SK-N-SH (cell line): ENCODE data around the gene RRBP1. TPM values are rescaled to one million over a fixed set of nuclear protein-coding genes. Genes with fewer than 3 reads are reported as not detected.

ENCODE experiments used
- CTCF ChIA-PET: fragments of 300-600, 350-600 bp; formaldehyde crosslinking; extraction: SDS; loops from one replicate; lab custom pipeline; 2021; lab: Yijun Ruan, JAX
- POLR2A ChIA-PET: fragments of 350-600 bp; sonication (Branson Sonifier 250); formaldehyde crosslinking; extraction: SDS; loops from one replicate; lab custom pipeline; 2020; ENCODE audit warnings: antibody characterized with exemption, inconsistent platforms; lab: Yijun Ruan, JAX
- DNase-seq: peaks from one replicate; pipeline ENCODE4 v3.0.0; 2012
- H2AFZ ChIP-seq: fragments of 200-600 bp; sonication (generic); 2 replicates; pipeline ENCODE4 v1.8.1; 2016; ENCODE audit warnings: antibody characterized with exemption, mild to moderate bottlenecking, low read depth
- H3F3A ChIP-seq: fragments of 200-600 bp; sonication (generic); replicated peaks from 2 replicates; pipeline ENCODE3; 2016; ENCODE audit warnings: antibody characterized with exemption, mild to moderate bottlenecking; ENCODE audit not compliant: insufficient read depth
- H3K27ac ChIP-seq, 2 experiments: fragments of 200-500 bp in 1 of 2; fragments of 200-600 bp in 1 of 2; sonication (Bioruptor generic) in 1 of 2; sonication (generic), shearing (Covaris generic) in 1 of 2; 2 replicates each; pipeline versions ENCODE4 v1.5.1 to v1.6.1; 2014 to 2016; ENCODE audit warnings: low read depth in 2 of 2, inconsistent platforms in 1 of 2, low read length in 1 of 2, mild to moderate bottlenecking in 1 of 2, mixed read lengths in 1 of 2
- H3K27me3 ChIP-seq: fragments of 200-600 bp; sonication (generic), shearing (Covaris generic); 2 replicates; pipeline ENCODE4 v1.6.1; 2016; ENCODE audit warnings: mixed run types; ENCODE audit not compliant: insufficient read depth
- H3K36me3 ChIP-seq, 2 experiments: fragments of 200-500 bp in 1 of 2; fragments of 200-600 bp in 1 of 2; sonication (Bioruptor generic) in 1 of 2; sonication (generic) in 1 of 2; replicated peaks in 1 of 2; 2 replicates each; pipeline versions ENCODE3 to v1.5.1; 2014 to 2016; ENCODE audit warnings: low read length in 1 of 2, mild to moderate bottlenecking in 1 of 2; ENCODE audit not compliant: insufficient read depth in 2 of 2, control insufficient read depth in 1 of 2
- H3K4me1 ChIP-seq, 2 experiments: fragments of 200-500 bp in 1 of 2; fragments of 200-600 bp in 1 of 2; sonication (Bioruptor generic) in 1 of 2; sonication (generic), shearing (Covaris generic) in 1 of 2; 2 replicates each; pipeline versions ENCODE4 v1.5.1 to v1.6.1; 2014 to 2016; ENCODE audit warnings: low read depth in 1 of 2, low read length in 1 of 2, mixed run types in 1 of 2; ENCODE audit not compliant: insufficient read depth in 2 of 2, control insufficient read depth in 1 of 2
- H3K4me2 ChIP-seq: fragments of 200-600 bp; sonication (generic), shearing (Covaris generic); 2 replicates; pipeline ENCODE4 v1.6.1; 2017; ENCODE audit warnings: mixed run types
- H3K4me3 ChIP-seq, 2 experiments: fragments of 200-500 bp in 1 of 2; fragments of 200-600 bp in 1 of 2; sonication (Bioruptor generic) in 1 of 2; sonication (generic), shearing (Covaris generic) in 1 of 2; 2 replicates each; pipeline versions ENCODE4 v1.5.1 to v1.8.1; 2014 to 2016; ENCODE audit warnings: low read depth in 2 of 2, inconsistent platforms in 1 of 2, low read length in 1 of 2, mild to moderate bottlenecking in 1 of 2, mixed read lengths in 1 of 2, moderate library complexity in 1 of 2
- H3K79me2 ChIP-seq: fragments of 200-600 bp; sonication (generic); 2 replicates; pipeline ENCODE4 v1.8.1; 2017; ENCODE audit warnings: mild to moderate bottlenecking; ENCODE audit not compliant: insufficient read depth
- H3K9ac ChIP-seq: fragments of 200-600 bp; sonication (generic); 2 replicates; pipeline ENCODE4 v1.6.1; 2017; ENCODE audit warnings: mixed run types
- H3K9me2 ChIP-seq: fragments of 200-600 bp; sonication (generic); 2 replicates; pipeline ENCODE4 v1.6.1; 2017; ENCODE audit warnings: mixed run types
- H3K9me3 ChIP-seq: fragments of 200-600 bp; sonication (generic); 2 replicates; pipeline ENCODE4 v1.6.1; 2017; ENCODE audit warnings: mixed run types, mild to moderate bottlenecking, moderate library complexity
- H4K20me1 ChIP-seq: fragments of 200-600 bp; sonication (generic); 2 replicates; pipeline ENCODE4 v1.6.1; 2017; ENCODE audit warnings: mild to moderate bottlenecking, mixed run types; ENCODE audit not compliant: insufficient read depth
- ELF1 ChIP-seq: IDR thresholded peaks from 2 replicates; pipeline ENCODE4 v1.4.0; 2012
- EP300 ChIP-seq, 2 experiments: IDR thresholded peaks; 2 replicates each; pipeline versions ENCODE4 v1.4.0 to v1.6.1; 2012; ENCODE audit warnings: borderline replicate concordance in 1 of 2, low read depth in 1 of 2, low read length in 1 of 2
- EZH2phosphoT487 ChIP-seq: fragments of 200-600 bp; sonication (generic); IDR thresholded peaks from 2 replicates; pipeline ENCODE4 v1.6.1; 2017; ENCODE audit warnings: low read depth, mixed run types, mild to moderate bottlenecking, antibody characterized with exemption, moderate library complexity, borderline replicate concordance
- FOSL2 ChIP-seq: IDR thresholded peaks from 2 replicates; pipeline ENCODE4 v1.4.0; 2012; ENCODE audit warnings: low read depth, mild to moderate bottlenecking, moderate library complexity, borderline replicate concordance
- GABPA ChIP-seq: IDR thresholded peaks from 2 replicates; pipeline ENCODE4 v1.4.0; 2012; ENCODE audit warnings: low read depth, mild to moderate bottlenecking
- JUND ChIP-seq: IDR thresholded peaks from 2 replicates; pipeline ENCODE4 v1.4.0; 2012
- NRF1 ChIP-seq: IDR thresholded peaks from 2 replicates; pipeline ENCODE4 v1.6.1; 2012; ENCODE audit warnings: low read depth, mild to moderate bottlenecking, low read length
- RAD21 ChIP-seq: IDR thresholded peaks from 2 replicates; pipeline ENCODE4 v1.6.1; 2012; ENCODE audit warnings: mild to moderate bottlenecking, low read length
- RXRA ChIP-seq: IDR thresholded peaks from 2 replicates; pipeline ENCODE4 v1.4.0; 2012; ENCODE audit warnings: low read depth, mild to moderate bottlenecking, borderline replicate concordance
- SMC3 ChIP-seq: IDR thresholded peaks from 2 replicates; pipeline ENCODE4 v1.6.1; 2012; ENCODE audit warnings: low read depth, low read length, improper control_type of control experiment
- TCF12 ChIP-seq: IDR thresholded peaks from 2 replicates; pipeline ENCODE4 v1.4.0; 2012
- YY1 ChIP-seq: IDR thresholded peaks from 2 replicates; pipeline ENCODE4 v1.4.0; 2012; ENCODE audit warnings: low read depth, mild to moderate bottlenecking
- WGBS: methylation state at CpG from one replicate; pipeline ENCODE4 v1.1.6; 2017; ENCODE audit warnings: low lambda C conversion rate; 5-methylcytosine and 5-hydroxymethylcytosine counted together
- polyA plus RNA-seq, 3 experiments: library from polyadenylated mRNA; depleted of rRNA; stranded (reverse); fragments of >200 nt; gene quantifications; 2 replicates each; pipeline ENCODE4 v1.2.3, GENCODE V29; 2012
- TF ChIP-seq, protein P1 (sequence below): IDR thresholded peaks from 2 replicates; pipeline ENCODE4 v1.4.0; 2012; ENCODE audit warnings: low read depth, borderline replicate concordance
- TF ChIP-seq, protein P2 (sequence below): fragments of 150-350 bp; IDR thresholded peaks from 2 replicates; pipeline ENCODE4 v1.6.1; 2017; ENCODE audit warnings: antibody characterized with exemption, low read length, low read depth, borderline replicate concordance
- TF ChIP-seq, protein P3 (sequence below): IDR thresholded peaks from 2 replicates; pipeline ENCODE4 v1.6.1; 2012; ENCODE audit warnings: mild to moderate bottlenecking, low read depth, low read length, moderate library complexity

RRBP1 gene
- polyA plus RNA-seq, 1 of the 3 experiments (the other 2 are of a cell fraction) = 50.2 TPM

DNA sequence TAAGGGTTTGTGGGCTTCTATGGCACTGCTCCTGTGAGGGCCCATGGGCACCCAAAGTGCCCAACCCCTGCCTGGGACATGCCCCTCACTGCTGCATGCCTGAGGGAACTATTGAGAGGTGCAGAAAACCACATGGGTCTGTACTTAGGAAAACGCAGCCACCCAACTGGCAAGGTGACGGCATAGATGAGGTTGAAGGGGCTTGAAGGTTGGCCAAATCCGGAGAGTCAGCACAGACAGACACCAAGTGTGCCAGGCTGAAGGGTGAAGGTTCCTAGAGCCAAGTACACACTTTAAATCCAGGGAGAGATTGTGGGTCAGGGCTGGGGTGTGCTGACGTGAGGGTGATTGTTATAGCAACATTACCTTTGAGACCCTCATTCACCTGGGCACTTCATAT is 23.9 kb upstream of the RRBP1 start:
- WGBS = 18% methylated on average over 4 of the region's 4 CpGs
- Histone ChIP-seq H3K9me2 (no peaks in the 10 kb centered on the region), H3K27me3 (no peaks in the 10 kb centered on the region; the same call in 1 of the 2 replicates), H3K4me1 (no peaks in the 10 kb centered on the region), H4K20me1 (no peaks in the 10 kb centered on the region), H3F3A (no peaks in the 10 kb centered on the region), H3K4me3 (no peak overlapping the region), H3K27ac (no peak overlapping the region), H3K36me3 (no peaks in the 10 kb centered on the region), H3K4me2 (no peak overlapping the region), H2AFZ (no peak overlapping the region), H3K9ac (no peak overlapping the region), H3K9me3 (no peaks in the 10 kb centered on the region), H3K79me2 (no peaks in the 10 kb centered on the region)
- CTCF ChIA-PET = no interaction called here
- DNase-seq = no peak
- TF ChIP-seq EP300 (IDR thresholded peaks at IDR 0.05; ENCODE audit: borderline replicate concordance in 1 of 2, low read depth in 1 of 2, low read length in 1 of 2) (no peak), TCF12 (no peak), FOSL2 (no peak), YY1 (no peak), EZH2phosphoT487 (no peak), SMC3 (no peak), ELF1 (no peak), RAD21 (no peak)
- TF ChIP-seq, protein P1, sequence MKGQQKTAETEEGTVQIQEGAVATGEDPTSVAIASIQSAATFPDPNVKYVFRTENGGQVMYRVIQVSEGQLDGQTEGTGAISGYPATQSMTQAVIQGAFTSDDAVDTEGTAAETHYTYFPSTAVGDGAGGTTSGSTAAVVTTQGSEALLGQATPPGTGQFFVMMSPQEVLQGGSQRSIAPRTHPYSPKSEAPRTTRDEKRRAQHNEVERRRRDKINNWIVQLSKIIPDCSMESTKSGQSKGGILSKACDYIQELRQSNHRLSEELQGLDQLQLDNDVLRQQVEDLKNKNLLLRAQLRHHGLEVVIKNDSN = no peak
- POLR2A ChIA-PET = no interaction called here

DNA sequence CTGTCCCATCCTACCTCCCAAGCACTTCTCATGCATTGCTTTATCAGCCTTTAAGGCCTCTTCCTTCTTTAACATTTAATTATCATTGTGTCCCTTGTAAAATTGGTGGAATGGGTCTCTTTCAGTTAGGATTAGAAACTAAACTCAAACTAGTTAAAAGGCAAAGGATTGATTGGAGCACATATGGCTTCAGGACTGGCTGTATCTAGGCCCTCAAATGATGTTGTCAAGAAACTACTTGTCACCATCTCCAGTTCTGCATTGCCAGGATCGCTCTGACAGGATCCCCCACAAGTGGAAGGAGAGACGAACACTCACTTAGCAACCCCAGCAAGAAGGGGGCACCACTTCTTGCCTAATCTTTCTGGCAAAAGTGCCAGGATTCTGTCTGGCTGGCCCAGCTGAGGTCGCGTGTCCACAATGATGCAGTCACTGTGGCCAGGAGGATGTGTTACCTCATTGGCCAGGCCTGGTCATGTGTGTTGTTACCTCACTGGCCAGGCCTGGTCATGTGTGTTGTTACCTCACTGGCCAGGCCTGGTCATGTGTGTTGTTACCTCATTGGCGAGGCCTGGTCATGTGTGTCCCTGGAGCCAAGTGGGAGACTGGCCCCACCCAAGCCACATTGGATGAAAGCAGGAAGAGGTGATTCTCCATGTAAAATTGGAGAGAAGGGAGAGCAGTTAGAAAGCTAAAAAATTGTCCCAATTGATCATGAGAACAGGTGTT is 22.7 kb upstream of the RRBP1 start:
- H2AFZ ChIP-seq = no peak overlapping the region
- TF ChIP-seq, protein P2, sequence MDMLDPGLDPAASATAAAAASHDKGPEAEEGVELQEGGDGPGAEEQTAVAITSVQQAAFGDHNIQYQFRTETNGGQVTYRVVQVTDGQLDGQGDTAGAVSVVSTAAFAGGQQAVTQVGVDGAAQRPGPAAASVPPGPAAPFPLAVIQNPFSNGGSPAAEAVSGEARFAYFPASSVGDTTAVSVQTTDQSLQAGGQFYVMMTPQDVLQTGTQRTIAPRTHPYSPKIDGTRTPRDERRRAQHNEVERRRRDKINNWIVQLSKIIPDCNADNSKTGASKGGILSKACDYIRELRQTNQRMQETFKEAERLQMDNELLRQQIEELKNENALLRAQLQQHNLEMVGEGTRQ = no peak
- TF ChIP-seq RXRA (no peak), JUND (no peak), NRF1 (no peak), GABPA (no peak)
- TF ChIP-seq, protein P3, sequence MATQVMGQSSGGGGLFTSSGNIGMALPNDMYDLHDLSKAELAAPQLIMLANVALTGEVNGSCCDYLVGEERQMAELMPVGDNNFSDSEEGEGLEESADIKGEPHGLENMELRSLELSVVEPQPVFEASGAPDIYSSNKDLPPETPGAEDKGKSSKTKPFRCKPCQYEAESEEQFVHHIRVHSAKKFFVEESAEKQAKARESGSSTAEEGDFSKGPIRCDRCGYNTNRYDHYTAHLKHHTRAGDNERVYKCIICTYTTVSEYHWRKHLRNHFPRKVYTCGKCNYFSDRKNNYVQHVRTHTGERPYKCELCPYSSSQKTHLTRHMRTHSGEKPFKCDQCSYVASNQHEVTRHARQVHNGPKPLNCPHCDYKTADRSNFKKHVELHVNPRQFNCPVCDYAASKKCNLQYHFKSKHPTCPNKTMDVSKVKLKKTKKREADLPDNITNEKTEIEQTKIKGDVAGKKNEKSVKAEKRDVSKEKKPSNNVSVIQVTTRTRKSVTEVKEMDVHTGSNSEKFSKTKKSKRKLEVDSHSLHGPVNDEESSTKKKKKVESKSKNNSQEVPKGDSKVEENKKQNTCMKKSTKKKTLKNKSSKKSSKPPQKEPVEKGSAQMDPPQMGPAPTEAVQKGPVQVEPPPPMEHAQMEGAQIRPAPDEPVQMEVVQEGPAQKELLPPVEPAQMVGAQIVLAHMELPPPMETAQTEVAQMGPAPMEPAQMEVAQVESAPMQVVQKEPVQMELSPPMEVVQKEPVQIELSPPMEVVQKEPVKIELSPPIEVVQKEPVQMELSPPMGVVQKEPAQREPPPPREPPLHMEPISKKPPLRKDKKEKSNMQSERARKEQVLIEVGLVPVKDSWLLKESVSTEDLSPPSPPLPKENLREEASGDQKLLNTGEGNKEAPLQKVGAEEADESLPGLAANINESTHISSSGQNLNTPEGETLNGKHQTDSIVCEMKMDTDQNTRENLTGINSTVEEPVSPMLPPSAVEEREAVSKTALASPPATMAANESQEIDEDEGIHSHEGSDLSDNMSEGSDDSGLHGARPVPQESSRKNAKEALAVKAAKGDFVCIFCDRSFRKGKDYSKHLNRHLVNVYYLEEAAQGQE = no peak
- TF ChIP-seq, all 33 proteins: peak for 0
- H3K27ac ChIP-seq = no peak overlapping the region
- no peaks in the 10 kb centered on the region for H3K79me2 ChIP-seq
- no peaks in the 10 kb centered on the region for H3K9me2 ChIP-seq
- no peaks in the 10 kb centered on the region for H3F3A ChIP-seq
- H3K9me3 ChIP-seq = no peaks in the 10 kb centered on the region
- no peak for DNase-seq
- CTCF ChIA-PET = no interaction called here
- H3K9ac ChIP-seq = no peak overlapping the region
- WGBS = 61% methylated on average over 3 of the region's 5 CpGs
- H3K4me2 ChIP-seq = no peak overlapping the region
- POLR2A ChIA-PET = no interaction called here
- H3K4me1 ChIP-seq = no peaks in the 10 kb centered on the region
- H3K4me3 ChIP-seq = no peak overlapping the region
- no peaks in the 10 kb centered on the region for H3K36me3 ChIP-seq
- H4K20me1 ChIP-seq = no peaks in the 10 kb centered on the region
- H3K27me3 ChIP-seq = no peaks in the 10 kb centered on the region; the same call in 1 of the 2 replicates
